Measurements from ENCODE around the gene VAV1.

The VAV1 gene

DNA sequence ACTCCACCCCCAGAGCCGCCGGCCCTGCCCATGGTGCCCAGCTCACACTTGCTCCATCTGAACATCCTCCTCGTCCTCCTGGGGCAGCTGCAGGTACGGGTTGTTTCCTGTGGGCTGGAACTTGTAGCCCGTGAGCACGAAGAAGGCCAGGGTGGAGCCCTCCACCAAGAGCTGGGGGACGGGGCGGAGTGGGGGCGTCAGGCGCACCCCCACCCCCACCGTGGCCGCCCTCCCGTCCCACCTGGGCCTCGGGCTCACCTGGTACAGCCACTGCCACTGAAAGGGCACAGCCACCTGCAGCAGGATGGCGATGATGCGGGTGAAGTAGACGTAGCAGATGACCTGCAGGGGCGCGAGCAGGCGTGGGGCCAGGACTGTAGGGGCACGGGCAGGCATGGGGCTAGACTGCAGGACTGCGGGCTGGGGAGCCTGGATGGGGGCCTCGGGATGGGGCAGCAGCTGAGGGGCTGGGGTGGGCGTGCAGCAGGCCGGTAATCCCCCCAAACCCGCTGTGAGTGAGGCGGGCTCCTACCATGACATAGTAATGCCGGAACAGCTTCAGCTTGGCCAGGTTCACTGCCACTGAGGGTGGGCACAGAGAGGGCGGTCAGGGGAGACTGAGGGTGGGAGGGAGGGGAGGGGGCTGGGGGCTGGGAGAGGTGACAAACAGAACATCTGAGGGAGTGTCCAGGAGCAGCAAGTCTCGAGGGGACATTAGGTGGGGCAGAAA is 41.4 kb upstream of the VAV1 start:
- no peaks in the 10 kb centered on the region for H3K9me3 ChIP-seq (ENCODE audit: control insufficient read depth, insufficient read depth, low read depth, low read length)
- ChIA-PET POLR2A (no interaction called here), CTCF (interaction anchor here (1.5 kb wide), 1 partner anchor 132 kb away, joined by 3 read pairs; no protein-coding TSS in a partner anchor)
- H3K36me3 ChIP-seq (ENCODE audit: control insufficient read depth in 2 of 2, insufficient read depth in 1 of 2, low read length in 2 of 2) = peaks cover 0 to 23% of the 10 kb centered on the region in 2 experiments; a peak in 2 of 3 replicates
- H3K27ac ChIP-seq (ENCODE audit: extremely low read depth, low read depth, low read length) = no peak overlapping the region
- no peaks in the 10 kb centered on the region for H3K4me1 ChIP-seq (ENCODE audit: control insufficient read depth, insufficient read depth, low read length)
- TF ChIP-seq ZNF174 (tag by site-specific recombination; IDR thresholded peaks at IDR 0.05) (no peak), MEIS1 (CRISPR knock-in tag; IDR thresholded peaks at IDR 0.05; ENCODE audit: borderline replicate concordance) (no peak), ZNF521 (tag by site-specific recombination; IDR thresholded peaks at IDR 0.05) (no peak), ZNF792 (tag by site-specific recombination; IDR thresholded peaks at IDR 0.05) (no peak), ZNF324 (tag by site-specific recombination; IDR thresholded peaks at IDR 0.05) (no peak), ZNF354C (tag by site-specific recombination; IDR thresholded peaks at IDR 0.05; ENCODE audit: borderline replicate concordance, low read depth) (no peak), FEZF1 (tag by site-specific recombination; IDR thresholded peaks at IDR 0.05) (no peak), TRIM28 (IDR thresholded peaks at IDR 0.05; ENCODE audit: borderline replicate concordance, low read length) (no peak), ZFP41 (tag by site-specific recombination; IDR thresholded peaks at IDR 0.05; ENCODE audit: borderline replicate concordance) (no peak), GLIS2 (tag by site-specific recombination; IDR thresholded peaks at IDR 0.05) (no peak), SP3 (tag by site-specific recombination; IDR thresholded peaks at IDR 0.05) (no peak)
- TF ChIP-seq, protein P1, sequence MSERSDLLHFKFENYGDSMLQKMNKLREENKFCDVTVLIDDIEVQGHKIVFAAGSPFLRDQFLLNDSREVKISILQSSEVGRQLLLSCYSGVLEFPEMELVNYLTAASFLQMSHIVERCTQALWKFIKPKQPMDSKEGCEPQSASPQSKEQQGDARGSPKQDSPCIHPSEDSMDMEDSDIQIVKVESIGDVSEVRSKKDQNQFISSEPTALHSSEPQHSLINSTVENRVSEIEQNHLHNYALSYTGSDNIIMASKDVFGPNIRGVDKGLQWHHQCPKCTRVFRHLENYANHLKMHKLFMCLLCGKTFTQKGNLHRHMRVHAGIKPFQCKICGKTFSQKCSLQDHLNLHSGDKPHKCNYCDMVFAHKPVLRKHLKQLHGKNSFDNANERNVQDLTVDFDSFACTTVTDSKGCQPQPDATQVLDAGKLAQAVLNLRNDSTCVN (tag by site-specific recombination; optimal IDR thresholded peaks at IDR 0.05) = no peak
- TF ChIP-seq, protein P2, sequence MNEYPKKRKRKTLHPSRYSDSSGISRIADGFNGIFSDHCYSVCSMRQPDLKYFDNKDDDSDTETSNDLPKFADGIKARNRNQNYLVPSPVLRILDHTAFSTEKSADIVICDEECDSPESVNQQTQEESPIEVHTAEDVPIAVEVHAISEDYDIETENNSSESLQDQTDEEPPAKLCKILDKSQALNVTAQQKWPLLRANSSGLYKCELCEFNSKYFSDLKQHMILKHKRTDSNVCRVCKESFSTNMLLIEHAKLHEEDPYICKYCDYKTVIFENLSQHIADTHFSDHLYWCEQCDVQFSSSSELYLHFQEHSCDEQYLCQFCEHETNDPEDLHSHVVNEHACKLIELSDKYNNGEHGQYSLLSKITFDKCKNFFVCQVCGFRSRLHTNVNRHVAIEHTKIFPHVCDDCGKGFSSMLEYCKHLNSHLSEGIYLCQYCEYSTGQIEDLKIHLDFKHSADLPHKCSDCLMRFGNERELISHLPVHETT (tag by site-specific recombination; IDR thresholded peaks at IDR 0.05) = no peak
- no peak overlapping the region for H3K4me3 ChIP-seq (ENCODE audit: low read depth, low read length)

DNA sequence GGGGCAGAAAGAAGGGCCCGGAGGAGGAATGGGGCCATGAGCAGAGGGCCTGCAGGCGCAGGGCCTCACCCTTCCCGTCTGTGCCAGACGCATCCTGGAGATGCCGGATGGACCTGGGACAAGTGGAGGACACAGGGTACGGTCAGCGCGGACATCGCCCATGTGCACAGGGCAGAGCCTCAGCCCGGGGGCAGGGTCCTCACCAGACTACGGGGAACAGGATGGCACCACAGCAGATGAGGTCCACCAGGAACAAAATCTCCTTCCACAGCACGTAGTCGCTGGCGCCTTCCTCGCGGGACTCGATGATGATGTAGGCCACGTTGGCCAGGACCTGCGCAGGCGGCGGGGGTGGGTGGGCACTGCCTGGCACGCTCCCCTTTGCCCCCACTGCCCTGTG is 40.7 kb upstream of the VAV1 start:
- POLR2A ChIA-PET = no interaction called here
- TF ChIP-seq ZNF624 (tag by site-specific recombination; IDR thresholded peaks at IDR 0.05) (no peak), ZNF202 (tag by site-specific recombination; IDR thresholded peaks at IDR 0.05; ENCODE audit: borderline replicate concordance) (no peak), ZNF530 (tag by site-specific recombination; IDR thresholded peaks at IDR 0.05; ENCODE audit: low read depth) (no peak), ZBTB21 (tag by site-specific recombination; IDR thresholded peaks at IDR 0.05) (no peak), GLIS2 (tag by site-specific recombination; IDR thresholded peaks at IDR 0.05) (no peak), WT1 (tag by site-specific recombination; IDR thresholded peaks at IDR 0.05) (no peak), SCRT1 (tag by site-specific recombination; IDR thresholded peaks at IDR 0.05; ENCODE audit: borderline replicate concordance) (no peak)
- TF ChIP-seq, protein P3, sequence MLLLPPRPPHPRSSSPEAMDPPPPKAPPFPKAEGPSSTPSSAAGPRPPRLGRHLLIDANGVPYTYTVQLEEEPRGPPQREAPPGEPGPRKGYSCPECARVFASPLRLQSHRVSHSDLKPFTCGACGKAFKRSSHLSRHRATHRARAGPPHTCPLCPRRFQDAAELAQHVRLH (tag by site-specific recombination; IDR thresholded peaks at IDR 0.05) = no peak
- TF ChIP-seq, protein P4, sequence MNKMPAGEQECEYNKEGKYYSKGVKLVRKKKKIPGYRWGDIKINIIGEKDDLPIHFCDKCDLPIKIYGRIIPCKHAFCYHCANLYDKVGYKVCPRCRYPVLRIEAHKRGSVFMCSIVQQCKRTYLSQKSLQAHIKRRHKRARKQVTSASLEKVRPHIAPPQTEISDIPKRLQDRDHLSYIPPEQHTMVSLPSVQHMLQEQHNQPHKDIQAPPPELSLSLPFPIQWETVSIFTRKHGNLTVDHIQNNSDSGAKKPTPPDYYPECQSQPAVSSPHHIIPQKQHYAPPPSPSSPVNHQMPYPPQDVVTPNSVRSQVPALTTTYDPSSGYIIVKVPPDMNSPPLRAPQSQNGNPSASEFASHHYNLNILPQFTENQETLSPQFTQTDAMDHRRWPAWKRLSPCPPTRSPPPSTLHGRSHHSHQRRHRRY (tag by site-specific recombination; IDR thresholded peaks at IDR 0.05) = no peak
- TF ChIP-seq, protein P5, sequence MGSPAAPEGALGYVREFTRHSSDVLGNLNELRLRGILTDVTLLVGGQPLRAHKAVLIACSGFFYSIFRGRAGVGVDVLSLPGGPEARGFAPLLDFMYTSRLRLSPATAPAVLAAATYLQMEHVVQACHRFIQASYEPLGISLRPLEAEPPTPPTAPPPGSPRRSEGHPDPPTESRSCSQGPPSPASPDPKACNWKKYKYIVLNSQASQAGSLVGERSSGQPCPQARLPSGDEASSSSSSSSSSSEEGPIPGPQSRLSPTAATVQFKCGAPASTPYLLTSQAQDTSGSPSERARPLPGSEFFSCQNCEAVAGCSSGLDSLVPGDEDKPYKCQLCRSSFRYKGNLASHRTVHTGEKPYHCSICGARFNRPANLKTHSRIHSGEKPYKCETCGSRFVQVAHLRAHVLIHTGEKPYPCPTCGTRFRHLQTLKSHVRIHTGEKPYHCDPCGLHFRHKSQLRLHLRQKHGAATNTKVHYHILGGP (tag by site-specific recombination; IDR thresholded peaks at IDR 0.05) = no peak
- TF ChIP-seq, protein P6, sequence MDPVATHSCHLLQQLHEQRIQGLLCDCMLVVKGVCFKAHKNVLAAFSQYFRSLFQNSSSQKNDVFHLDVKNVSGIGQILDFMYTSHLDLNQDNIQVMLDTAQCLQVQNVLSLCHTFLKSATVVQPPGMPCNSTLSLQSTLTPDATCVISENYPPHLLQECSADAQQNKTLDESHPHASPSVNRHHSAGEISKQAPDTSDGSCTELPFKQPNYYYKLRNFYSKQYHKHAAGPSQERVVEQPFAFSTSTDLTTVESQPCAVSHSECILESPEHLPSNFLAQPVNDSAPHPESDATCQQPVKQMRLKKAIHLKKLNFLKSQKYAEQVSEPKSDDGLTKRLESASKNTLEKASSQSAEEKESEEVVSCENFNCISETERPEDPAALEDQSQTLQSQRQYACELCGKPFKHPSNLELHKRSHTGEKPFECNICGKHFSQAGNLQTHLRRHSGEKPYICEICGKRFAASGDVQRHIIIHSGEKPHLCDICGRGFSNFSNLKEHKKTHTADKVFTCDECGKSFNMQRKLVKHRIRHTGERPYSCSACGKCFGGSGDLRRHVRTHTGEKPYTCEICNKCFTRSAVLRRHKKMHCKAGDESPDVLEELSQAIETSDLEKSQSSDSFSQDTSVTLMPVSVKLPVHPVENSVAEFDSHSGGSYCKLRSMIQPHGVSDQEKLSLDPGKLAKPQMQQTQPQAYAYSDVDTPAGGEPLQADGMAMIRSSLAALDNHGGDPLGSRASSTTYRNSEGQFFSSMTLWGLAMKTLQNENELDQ (tag by site-specific recombination; IDR thresholded peaks at IDR 0.05; ENCODE audit: low read depth) = no peak
- TF ChIP-seq, protein P7, sequence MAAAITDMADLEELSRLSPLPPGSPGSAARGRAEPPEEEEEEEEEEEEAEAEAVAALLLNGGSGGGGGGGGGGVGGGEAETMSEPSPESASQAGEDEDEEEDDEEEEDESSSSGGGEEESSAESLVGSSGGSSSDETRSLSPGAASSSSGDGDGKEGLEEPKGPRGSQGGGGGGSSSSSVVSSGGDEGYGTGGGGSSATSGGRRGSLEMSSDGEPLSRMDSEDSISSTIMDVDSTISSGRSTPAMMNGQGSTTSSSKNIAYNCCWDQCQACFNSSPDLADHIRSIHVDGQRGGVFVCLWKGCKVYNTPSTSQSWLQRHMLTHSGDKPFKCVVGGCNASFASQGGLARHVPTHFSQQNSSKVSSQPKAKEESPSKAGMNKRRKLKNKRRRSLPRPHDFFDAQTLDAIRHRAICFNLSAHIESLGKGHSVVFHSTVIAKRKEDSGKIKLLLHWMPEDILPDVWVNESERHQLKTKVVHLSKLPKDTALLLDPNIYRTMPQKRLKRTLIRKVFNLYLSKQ (tag by site-specific recombination; IDR thresholded peaks at IDR 0.05; ENCODE audit: borderline replicate concordance) = no peak

More for the DNA sequence above, 40.7 kb upstream of the VAV1 start:
- Histone ChIP-seq H3K9me3 (ENCODE audit: control insufficient read depth, insufficient read depth, low read depth, low read length) (no peaks in the 10 kb centered on the region), H3K27ac (ENCODE audit: extremely low read depth, low read depth, low read length) (no peak overlapping the region), H3K4me3 (ENCODE audit: low read depth, low read length) (no peak overlapping the region), H3K36me3 (ENCODE audit: control insufficient read depth in 2 of 2, insufficient read depth in 1 of 2, low read length in 2 of 2) (peaks cover 0 to 23% of the 10 kb centered on the region in 2 experiments; a peak in 2 of 3 replicates), H3K4me1 (ENCODE audit: control insufficient read depth, insufficient read depth, low read length) (no peaks in the 10 kb centered on the region)
- CTCF ChIA-PET = no interaction called here

Measured in HEK293 (cell line).